Dedifferentiated amniotic fluid mesenchymal stem cell (primary cell): ENCODE results near the gene RUNX3.
"Not testable (repeated sequence)": the region's sequence is repeated elsewhere in the genome, so short reads cannot be mapped to it uniquely, and the experiment has no call there.

Experiments used
- DNase-seq: peaks from one replicate; pipeline ENCODE4 v3.0.0-alpha.2; 2016; ENCODE audit errors: extremely low spot score

Gene RUNX3

DNA sequence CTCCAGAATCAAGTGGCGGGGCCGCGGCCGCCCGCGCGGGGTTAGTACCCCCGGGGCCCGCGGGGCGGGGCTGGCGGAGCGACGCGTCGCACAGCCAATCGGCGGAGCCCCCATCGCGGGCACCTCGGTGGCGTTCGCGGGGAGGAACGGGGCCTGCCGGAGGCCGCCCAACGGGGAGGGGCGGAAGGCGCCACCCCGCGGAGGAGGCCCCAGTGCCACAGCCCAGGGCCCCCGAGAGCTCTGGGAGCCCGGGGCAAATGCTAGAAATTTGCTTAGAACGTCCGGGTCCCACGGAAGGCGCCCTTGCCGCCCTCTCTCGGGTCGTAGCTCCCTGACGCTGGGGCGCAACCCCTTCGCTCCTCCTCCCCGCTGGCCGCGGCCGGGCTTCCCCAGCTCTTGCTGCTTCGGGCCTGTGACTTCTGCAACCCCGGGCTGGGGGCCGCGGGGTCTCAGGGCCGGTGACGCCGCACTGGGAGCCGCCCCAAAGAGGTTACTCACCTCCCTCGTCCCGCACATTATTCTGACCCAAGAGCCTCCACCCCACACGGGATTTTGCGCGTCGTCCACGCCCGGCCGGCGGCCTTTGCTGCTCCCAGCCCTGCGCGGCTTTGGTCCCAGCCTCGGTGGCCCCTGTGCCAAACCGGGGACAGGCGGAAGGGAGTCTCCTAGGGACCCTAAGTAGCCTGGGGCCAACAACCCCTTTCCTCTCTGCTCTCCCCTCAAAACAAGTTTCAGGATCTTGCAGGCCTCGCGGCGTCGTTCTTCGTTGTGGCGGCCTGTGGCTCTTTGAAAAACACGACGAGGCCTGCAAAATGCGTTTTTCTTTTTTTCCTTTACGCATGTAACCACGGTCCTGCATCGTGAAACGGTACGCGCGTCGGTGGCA is at the start of gene RUNX3:
Gene RUNX3 (minus strand): TSS at position 17 of the 886 bp plus-strand sequence. CDS start 408 bp downstream, outside the sequence.
- no peak for DNase-seq

DNA sequence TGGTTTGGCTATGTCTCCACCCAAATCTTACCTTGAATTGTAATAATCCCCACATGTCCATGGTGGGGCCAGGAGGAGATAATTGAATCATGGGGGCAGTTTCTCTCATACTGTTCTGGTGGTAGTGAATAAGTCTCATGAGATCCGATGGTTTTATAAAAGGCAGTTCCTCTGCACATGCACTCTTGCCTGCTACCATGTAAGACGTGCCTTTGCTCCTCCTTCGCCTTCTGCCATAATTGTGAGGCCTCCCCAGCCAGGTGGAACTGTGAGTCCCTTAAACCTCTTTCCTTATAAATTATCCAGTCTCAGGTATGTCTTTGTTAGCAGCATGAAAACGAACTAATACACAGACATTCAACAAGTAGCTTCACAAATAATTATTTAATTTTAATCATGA is 49.2 kb upstream of the RUNX3 start:
- not testable (repeated sequence) for DNase-seq

DNA sequence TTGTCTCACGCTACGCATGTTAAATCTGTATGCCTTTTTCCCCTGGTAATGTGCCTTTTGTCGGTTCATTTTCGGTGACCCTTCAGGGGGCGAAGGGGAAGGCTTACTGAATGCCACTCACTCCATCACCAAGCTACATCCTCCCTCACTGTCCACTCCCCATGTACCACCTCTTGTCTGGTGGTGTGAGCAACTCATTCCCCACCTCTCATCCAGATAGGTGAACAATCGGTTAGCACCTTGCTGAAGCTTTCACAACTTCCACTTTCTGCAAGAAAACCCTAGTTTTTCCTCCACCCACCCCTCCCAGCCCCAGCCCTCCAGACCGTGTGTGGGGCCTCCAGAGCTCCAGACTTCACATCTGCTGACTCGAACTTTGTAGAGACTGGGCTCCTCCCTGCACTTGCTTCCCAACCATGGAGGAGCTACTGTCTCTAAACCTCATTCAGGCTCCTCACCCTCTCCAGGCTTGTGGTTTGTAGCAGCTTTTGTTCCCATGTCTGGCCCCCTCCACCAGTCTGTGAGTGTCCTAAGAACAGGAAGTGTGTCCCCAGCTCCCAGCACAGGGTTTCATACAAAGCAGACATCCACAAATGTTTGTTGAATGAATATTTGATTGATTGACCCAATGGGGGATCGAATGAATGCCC is 48.4 kb upstream of the RUNX3 start:
- no peak for DNase-seq

DNA sequence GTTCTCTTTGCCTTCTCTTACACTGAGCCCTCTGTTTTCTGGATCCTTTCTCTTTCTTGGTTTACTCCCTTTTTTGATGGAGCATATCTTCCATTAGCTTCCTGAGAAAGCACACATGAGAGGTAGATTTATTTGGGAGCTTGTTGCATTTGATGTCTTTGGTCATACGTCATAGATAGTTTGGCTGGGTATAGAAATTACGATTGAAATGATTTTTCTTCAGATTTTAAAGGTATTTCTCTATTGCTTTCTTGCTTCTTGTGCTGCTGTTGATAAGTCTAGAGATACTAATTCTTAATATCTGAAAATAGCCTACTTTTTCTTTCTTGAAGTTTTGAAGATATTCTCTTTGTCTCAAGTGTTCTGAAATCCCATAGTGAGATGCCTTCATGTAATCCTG is 45.3 kb upstream of the RUNX3 start:
- no peak for DNase-seq

DNA sequence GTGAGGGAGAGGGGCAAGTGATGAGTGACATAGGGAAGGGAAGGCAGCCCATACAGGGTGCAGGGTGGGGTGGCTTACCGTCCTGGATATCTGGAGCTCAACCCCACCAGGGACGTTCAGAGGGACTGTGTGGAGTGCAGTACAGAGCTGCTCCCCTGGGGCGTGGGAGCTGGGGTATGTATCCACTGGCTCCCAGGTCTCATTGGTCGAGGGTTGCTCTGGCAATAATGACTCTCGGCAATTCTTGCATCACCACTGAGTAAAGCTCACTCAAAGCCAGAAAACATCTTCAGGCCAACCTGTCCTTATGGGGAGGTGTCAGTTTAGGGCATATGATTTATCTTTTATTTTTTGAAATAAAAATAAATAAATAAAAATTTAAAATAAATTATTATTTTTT is 43.2 kb upstream of the RUNX3 start:
- no peak for DNase-seq

DNA sequence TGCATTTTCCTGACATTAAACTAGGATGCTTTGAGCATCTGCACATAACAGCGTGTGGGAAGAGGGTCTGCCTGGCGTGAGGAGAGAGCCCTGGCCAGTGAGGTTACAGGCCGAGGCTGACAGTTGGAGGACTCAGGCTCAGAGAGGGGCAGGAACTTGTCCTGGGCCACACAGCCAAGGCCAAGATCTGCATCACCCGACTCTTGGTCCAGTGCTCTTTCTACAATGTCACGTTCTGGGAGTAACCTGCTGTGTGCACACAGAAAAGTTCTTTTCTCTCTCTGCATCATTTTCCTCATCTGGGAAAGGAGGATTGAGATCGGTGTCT is 42.8 kb upstream of the RUNX3 start:
- no peak for DNase-seq

DNA sequence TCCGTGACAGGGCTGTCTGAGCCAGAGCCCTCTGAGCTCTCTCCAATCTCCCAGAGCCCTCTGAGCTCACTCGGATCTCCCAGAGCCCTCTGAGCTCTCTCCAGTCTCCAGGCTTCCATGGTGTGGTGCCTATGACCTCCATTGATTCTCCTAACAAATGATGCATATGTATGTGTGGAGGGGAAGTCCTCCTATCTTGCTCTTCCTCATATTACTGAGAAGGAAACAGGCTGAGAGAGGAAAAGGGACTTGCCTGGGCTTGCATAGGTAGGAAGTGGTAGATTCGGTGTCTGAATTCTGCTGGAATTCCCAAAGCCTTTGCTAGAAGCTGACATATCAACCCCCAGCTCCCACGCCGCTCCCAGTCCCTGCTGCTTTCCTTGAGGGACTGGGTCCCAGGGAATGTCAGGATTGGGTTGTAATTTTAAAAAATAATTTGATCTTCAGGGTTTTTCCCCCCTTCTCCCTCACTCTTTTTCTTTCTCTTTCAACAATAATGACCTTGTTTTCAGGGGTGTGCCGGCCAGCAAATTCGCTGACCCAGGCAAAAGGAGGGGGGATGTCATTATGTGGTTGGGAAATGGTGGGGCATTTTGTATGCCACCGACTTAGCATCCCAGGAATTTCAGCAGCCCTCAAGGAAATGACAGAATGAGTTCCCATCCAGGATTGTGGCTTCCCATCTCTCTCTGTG is 42.3 kb upstream of the RUNX3 start:
- no peak for DNase-seq

DNA sequence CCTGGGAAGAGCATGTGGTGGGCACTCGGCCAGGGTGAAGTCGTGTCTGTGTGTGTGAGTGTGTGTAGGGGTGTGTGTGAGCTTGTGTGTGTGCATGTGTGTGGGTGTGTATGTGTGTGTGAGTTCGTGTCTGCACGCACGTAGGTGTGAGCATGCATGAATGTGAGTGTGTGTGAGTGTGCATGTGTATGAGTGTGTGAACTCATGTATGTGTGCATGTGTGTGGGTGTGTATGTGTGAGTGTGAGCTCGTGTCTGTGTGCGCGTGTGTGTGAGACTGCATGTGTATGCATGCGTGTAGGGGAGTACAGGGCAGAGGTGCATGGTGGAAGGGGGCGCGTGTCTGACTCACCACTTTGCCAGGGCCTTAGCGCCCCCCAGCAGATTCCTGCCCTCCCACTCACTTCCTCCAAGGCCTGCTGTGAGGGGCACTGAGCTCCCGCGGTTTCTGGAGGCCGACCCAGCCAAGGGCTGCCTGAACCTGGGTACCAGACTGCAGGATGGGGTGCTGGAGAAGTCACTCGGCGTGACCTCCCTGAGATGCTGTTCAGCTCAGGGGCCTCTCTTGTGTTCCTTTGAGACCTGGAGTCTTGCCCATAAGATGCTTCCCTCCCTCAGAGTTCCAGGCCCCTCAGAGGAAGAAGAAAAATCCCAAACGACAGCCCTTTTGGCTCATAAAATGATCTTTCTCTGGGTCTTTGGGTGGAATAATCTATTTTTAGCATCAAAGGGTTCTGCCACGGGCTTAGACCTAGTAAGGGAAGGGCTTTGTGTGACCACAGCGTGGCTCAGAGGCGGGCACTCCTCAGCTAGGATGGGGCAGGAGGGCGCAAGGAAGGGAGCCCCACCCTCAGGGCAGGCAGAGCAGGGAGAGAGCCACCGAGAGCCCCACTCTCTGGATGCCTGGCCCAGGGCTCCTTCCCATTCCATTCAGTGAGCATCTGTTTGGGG is 41.1 kb upstream of the RUNX3 start:
- no peak for DNase-seq

DNA sequence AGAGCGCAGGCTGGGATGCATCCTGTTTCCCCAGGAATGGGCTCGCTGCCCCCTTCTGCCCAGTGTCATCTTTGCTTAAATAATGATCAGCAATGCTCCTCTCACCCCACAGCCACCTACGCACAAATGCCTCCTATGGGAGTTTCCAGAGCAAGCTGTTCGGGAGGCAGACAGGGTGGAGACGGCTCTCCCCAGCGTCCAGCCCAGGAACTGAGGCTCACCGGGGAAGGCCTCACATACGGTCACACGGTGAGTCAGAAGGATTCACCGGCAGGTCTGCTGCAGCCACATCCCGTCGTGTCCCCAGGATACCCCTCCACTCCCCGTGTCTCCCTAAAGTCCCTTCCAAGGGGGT is 40.3 kb upstream of the RUNX3 start:
- DNase-seq = no peak

DNA sequence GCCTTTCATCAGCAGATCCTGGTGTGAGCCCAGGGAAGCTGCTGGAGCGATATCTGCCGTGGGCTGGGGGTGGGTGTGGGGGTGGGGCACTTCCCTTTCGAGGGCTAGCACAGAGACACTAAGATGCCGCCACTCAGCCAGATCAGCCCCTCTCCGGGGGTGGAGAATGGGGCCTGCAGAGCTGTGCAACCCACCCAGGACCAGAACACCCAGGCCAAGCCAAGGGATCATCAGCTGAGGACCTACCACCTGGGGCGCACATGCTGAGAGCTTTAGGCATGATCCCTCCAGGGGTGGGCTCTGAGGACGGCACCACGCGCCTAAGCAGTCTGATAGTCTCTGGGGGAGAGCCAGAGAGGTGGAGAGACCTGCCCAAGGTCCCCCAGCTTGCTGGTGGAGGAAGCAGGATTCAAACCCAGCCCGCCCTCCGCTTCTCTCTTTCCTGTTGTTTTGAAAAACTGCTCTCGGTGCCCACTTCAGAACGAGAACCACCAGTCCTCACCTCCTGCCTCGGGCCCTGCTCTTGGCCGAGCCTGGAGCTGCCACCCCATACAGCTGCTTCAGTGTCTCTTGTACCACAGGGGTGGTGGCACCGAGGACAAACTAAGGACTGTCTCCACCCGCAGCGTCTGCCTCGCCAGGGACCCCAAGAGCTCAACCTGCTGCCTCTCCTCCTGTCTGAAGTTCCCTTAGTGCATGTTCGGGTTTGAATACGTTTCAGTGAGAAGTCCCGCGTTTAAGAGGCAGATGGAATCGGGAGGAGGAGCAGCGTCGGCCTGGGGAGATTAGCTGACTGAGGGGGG is 39.7 kb upstream of the RUNX3 start:
- no peak for DNase-seq

DNA sequence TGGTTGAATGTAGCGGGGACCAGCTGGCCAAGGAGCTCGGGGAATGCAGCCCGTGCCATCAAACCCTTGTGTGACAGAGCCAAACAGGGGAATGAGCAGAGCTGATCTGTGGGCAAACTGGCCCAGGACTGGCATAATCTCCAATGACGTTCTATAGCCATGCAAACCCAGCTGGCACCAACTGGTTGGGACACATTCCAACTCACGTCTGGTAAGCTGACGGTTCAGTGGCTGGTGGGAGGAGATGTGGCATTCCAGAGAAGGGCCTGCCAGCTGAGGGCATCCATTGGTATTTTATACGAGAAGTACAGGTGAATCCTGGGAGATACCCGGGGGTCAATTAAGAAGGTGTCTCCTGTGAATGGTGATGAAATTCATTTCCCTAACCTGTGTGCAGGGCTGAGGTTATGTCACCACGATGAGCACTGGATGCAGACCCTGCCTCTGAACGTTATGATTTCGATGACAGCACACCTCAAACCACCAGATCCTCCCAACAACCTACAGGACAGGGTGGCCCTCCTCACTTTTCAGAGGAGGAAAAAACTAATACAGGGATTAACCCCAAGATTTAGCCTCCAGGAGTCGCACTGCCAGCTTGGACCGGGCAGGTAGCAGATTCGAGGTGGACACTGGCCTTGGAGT is 39.0 kb upstream of the RUNX3 start:
- DNase-seq = no peak

DNA sequence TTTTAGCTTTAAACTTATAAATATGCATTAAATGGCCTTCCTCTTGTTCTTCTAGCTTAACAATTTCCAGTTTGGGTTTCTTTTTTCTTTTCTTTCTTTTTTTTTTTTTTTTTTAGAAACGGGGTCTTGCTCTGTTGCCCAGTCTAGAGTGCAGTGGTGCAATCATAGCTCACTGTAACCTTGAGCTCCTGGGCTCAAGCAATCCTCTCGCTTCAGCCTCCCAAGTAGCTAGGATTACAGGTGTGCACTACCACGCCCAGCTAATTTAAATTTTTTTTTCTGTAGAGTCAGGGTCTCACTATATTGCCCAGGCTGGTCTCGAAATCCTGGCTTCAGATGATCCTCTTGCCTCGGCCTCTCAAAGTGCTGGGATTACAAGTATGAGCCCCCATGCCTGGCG is 37.9 kb upstream of the RUNX3 start:
- DNase-seq = no peak

DNA sequence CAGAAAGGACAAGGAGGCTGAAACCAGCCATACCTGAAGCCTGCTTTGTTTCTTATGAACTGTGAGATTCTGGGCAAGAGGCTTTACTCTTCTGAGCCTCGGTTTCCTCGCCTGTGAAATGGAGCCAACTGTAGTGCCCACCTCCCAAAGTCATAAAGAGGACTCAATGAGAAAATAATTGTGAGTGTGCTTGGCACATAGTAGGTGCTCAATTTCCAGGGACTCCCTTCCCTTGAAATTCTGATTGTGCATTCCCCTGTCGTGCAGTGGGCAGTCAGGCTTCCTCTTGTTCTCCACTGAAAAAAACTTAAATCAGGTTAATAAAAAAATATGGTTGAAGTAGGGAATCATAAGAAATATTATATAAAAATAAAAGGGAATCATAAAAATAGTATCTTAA is 37.5 kb upstream of the RUNX3 start:
- no peak for DNase-seq

DNA sequence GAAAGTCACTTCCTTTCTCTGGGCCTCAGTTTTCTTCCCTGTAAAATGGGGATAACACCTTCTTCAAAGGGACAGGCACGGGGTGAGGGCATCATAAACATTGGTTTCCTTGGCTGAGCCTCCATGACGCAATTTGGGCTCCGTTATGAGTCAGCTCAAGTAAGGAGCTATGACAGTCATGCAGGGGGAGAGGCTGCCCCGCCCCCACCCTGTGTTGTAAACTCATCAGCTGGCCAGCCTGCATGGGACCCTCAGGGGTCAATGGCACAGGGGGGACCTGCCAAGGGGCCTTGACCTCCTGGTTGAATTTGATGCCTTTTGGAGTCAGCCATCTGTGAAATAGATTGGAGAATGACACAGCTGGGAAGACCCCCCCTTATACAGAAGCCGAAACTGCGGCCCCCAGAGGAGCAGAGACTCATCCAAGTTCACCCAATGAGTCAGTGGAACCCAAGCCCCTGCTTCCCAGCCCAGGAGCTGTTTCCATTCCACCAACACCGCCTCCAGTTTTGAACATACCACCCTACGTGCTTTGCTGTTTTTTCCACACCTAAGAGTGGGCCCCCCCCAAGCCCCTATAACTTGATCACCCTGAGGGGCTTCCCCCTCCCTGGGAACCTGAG is 36.8 kb upstream of the RUNX3 start:
- no peak for DNase-seq

DNA sequence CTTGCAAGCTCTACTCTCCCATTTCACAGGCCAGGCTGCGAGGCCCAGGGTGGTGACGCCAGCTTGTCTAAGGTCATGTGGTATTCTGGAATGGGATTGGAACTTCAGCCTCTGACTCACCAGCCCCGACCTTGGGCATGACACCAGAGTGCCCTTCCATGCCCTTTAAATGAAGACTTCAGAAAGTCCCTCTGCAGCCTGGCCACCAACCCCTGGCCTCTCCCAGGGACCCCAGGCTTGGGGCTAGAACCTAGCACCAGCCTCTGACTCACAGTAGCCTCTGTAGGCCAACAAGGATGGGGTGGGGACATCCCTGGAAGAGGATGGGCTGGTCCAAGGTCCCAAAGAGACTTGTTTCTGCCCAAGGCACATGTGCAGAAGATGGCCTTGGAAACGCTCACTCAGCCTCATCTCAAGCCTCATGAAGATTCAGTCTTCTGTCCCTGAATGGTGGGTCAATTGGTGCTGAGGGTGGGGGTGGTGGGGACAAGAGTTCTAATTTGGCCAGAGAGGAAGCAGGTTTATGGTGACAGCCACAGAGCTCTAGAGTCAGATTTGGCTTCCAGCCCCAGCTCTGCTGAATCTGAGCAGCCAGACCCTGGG is 36.1 kb upstream of the RUNX3 start:
- DNase-seq = no peak

DNA sequence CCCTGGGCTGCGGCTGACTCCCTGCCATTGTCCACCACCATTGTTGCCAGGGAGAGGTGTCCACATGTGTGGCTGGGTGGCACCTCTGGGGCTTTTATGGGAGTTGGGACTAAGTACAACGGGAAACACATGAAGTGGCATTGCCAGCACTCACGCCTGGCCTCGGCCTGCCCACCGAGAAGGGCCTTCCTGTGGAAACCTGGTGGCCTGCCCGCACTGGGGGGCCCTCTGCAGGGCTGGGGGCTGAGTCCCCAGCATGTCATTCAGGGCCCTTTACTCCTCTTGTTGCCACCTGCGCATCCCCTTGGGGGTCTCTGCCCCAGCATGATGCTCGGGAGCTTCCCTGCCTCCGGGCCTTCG is 35.5 kb upstream of the RUNX3 start:
- DNase-seq = no peak

DNA sequence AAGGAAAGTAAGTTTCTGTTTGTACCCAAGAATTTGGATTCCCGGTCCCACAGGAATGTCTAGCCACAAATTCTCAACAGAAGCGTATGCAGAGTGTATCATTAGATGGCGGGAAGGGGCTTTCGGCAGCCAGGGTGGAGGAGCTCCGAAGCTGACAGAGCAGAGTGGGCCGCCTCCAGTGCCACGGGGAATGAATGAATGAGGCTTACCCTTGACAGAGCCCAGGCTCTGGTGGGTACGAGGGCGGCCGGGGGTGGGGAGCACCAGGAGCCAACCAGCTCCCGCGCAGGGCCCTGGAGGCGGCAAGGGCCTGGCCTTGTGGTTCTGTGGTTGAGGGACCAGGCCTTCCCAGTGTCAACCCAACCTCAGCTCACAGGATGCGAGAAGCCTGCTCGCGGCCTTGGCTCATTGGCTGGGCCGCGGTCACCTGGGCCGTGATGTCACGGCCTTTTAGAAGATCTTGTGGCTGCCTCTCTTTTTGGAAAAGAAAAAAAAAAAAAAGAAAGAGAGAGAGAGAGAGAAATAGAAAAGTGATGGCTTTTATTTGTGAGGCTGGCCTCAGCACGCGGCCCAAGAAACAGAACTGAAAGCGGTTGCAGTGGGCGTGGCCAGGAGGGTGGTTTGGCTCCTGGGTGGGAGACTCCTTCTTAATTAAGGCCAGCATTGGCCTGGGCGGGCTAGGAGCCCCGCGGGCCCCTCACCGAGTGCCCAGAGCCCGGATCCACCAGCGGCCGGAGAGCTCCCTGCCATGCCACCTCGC is 34.9 kb upstream of the RUNX3 start:
- no peak for DNase-seq

DNA sequence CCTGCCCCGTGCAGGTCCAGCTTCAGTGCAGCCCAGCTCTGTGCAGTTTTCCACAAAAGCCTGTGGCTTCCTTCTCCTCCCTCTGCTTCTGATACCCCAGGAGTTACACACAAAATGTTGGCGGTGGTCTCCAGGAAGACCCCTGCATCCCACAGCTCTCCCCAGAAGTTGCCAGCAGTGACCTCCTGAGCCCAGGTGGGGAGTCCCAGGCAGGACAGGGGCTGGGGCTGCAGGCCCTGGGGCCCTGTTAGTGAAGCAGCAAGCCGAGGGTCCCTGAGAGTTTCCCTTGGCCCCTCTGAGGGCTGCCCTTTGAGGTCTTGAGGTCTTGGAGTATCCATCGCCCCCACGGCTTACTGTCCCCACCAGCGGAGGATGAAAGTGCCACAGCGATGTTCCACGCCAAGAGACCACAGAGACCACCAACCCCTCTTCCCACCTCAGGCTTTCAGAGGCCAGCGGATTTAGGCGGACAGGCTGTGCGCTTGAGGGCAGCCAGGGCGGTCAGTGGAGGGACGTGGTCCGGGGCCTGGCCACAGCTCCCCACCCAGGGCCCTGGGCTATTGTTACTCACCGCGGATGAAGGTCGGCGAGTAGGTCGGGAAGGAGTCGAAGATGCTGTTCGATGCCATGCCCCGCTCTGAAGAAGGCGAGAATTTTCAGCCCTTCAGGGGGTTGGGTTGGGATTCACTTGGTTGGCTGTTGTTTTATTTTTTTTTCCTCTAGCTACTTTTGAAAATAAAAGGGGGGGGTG is 34.0 kb upstream of the RUNX3 start:
- DNase-seq = no peak
